K562 (cell line): Measurements from ENCODE around the gene RBBP8. TPM values are rescaled to one million over a fixed set of nuclear protein-coding genes. Genes with fewer than 3 reads are reported as not detected.

Source experiments
- DIDO1 ChIP-seq: fragments of 450-650 bp; IDR thresholded peaks from 2 replicates; pipeline ENCODE4 v1.6.1; 2016; ENCODE audit warnings: low read depth, missing biosample characterization, missing genetic modification characterization
- HNRNPK ChIP-seq: fragments of 200-400 bp; formaldehyde crosslinking; IDR thresholded peaks from one replicate; pipeline ENCODE4 v1.6.1; 2018; ENCODE audit warnings: mild to moderate bottlenecking, low read depth, low read length; ENCODE audit not compliant: poor library complexity, severe bottlenecking
- KAT8 ChIP-seq: fragments of 450-650 bp; IDR thresholded peaks from 2 replicates; pipeline ENCODE4 v1.6.1; 2016; ENCODE audit warnings: low read depth, mild to moderate bottlenecking
- NFIC ChIP-seq: fragments of 450-650 bp; IDR thresholded peaks from 2 replicates; pipeline ENCODE4 v1.6.1; 2017; ENCODE audit warnings: mild to moderate bottlenecking, inconsistent platforms
- PHF8 ChIP-seq: fragments of 200-600 bp; sonication (generic); IDR thresholded peaks from 2 replicates; pipeline ENCODE4 v1.6.1; 2012; ENCODE audit warnings: mixed run types, mild to moderate bottlenecking, inconsistent platforms, low read length, moderate library complexity, borderline replicate concordance
- SMARCC2 ChIP-seq: fragments of 450-650 bp; IDR thresholded peaks from 2 replicates; pipeline ENCODE4 v1.6.1; 2017; ENCODE audit warnings: antibody characterized with exemption, moderate library complexity, mild to moderate bottlenecking, low read depth
- TAF1 ChIP-seq: IDR thresholded peaks from 2 replicates; pipeline ENCODE4 v1.6.1; 2011; ENCODE audit warnings: mild to moderate bottlenecking, low read length, moderate library complexity; ENCODE audit not compliant: insufficient read depth, control insufficient read depth, severe bottlenecking; ENCODE audit errors: extremely low read depth
- TFAM ChIP-seq: fragments of 250-450 bp; sonication (Bioruptor Pico); conservative IDR thresholded peaks from 2 replicates; pipeline ENCODE4 v1.5.0; 2021; ENCODE audit warnings: mild to moderate bottlenecking, moderate library complexity
- ZNF212 ChIP-seq: fragments of 450-650 bp; formaldehyde crosslinking; IDR thresholded peaks from 2 replicates; pipeline ENCODE4 v1.4.0; 2020; ENCODE audit warnings: mild to moderate bottlenecking
- ZNF24 ChIP-seq: fragments of 450-650 bp; IDR thresholded peaks from 2 replicates; pipeline ENCODE4 v1.6.1; 2016
- ZNF280A ChIP-seq: fragments of 450-650 bp; IDR thresholded peaks from 2 replicates; pipeline ENCODE4 v1.6.1; 2018; ENCODE audit warnings: mild to moderate bottlenecking, low read depth; ENCODE audit not compliant: partially characterized antibody
- ZNF584 ChIP-seq: fragments of 200-800 bp; sonication (Bioruptor generic); IDR thresholded peaks from 2 replicates; pipeline ENCODE4 v1.6.1; 2016; ENCODE audit warnings: low read depth, mild to moderate bottlenecking, missing genetic modification characterization, missing compliant biosample characterization
- ZNF785 ChIP-seq: fragments of 250-450 bp; sonication (Bioruptor Pico); IDR thresholded peaks from 2 replicates; pipeline ENCODE4 v1.4.0; 2020; ENCODE audit warnings: mild to moderate bottlenecking
- polyA plus RNA-seq, 8 experiments: library from polyadenylated mRNA; depleted of rRNA in 4 of 8; stranded (reverse) in 5 of 8; unstranded in 3 of 8; fragments of >200 nt; fragmentation: Nextera tagmentation in 2 of 8; fragmentation: Illumina TruSeq in 1 of 8; extraction: Ambion mirVana in 2 of 8; extraction: Trizol in 1 of 8; gene quantifications; 2 replicates each; pipeline versions ENCODE4 v1.2.1 to v1.2.3, GENCODE V29; 2011 to 2014; ENCODE audit warnings: inconsistent platforms in 1 of 8, missing spikeins in 1 of 8
- total RNA-seq, 7 experiments: library from RNA; depleted of rRNA in 6 of 7; stranded (reverse); fragments of >200 nt in 6 of 7; fragmentation: Illumina TruSeq in 2 of 7; extraction: Trizol in 2 of 7; gene quantifications; 2 replicates each; pipeline versions ENCODE4 v1.2.1 to v1.2.3, GENCODE V29; 2011 to 2021; ENCODE audit warnings: low replicate concordance in 1 of 7
- TF ChIP-seq, protein P1 (sequence below): sonication (generic); formaldehyde crosslinking; IDR thresholded peaks from 2 replicates; pipeline ENCODE4 v1.8.1; 2023; ENCODE audit warnings: mild to moderate bottlenecking, missing genetic modification reagents
- TF ChIP-seq, protein P2 (sequence below): fragments of 250-450 bp; sonication (Bioruptor Pico); IDR thresholded peaks from 2 replicates; pipeline ENCODE4 v1.4.0; 2020
- TF ChIP-seq, protein P3 (sequence below), 2 experiments: IDR thresholded peaks; 2 replicates each; pipeline ENCODE4 v1.6.1; 2012; ENCODE audit warnings: improper control_type of control experiment in 2 of 2, low read depth in 2 of 2, low read length in 2 of 2, borderline replicate concordance in 1 of 2
- TF ChIP-seq, protein P4 (sequence below): fragments of 450-650 bp; IDR thresholded peaks from 2 replicates; pipeline ENCODE4 v1.6.1; 2018; ENCODE audit not compliant: partially characterized antibody

RBBP8 gene
- total and polyA plus RNA-seq, 9 of the 15 experiments (the other 6 are each of a cell fraction or from before 2014, with no cell fraction given), result 28.4 to 63.1 (median 48.9) TPM

- TF ChIP-seq ZNF212 (no peak), ZNF24 (no peak), SMARCC2 (no peak), PHF8 (peak; percentile 13; the same call in 1 of the 2 replicates), ZNF584 (CRISPR knock-in tag) (no peak), TFAM (CRISPR knock-in tag) (no peak), DIDO1 (tag) (no peak), ZNF785 (no peak), HNRNPK (no peak), KAT8 (no peak), ZNF280A (no peak), TAF1 (no peak), NFIC (no peak)
- TF ChIP-seq, protein P1, sequence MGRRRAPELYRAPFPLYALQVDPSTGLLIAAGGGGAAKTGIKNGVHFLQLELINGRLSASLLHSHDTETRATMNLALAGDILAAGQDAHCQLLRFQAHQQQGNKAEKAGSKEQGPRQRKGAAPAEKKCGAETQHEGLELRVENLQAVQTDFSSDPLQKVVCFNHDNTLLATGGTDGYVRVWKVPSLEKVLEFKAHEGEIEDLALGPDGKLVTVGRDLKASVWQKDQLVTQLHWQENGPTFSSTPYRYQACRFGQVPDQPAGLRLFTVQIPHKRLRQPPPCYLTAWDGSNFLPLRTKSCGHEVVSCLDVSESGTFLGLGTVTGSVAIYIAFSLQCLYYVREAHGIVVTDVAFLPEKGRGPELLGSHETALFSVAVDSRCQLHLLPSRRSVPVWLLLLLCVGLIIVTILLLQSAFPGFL, result no peak
- TF ChIP-seq, protein P2, sequence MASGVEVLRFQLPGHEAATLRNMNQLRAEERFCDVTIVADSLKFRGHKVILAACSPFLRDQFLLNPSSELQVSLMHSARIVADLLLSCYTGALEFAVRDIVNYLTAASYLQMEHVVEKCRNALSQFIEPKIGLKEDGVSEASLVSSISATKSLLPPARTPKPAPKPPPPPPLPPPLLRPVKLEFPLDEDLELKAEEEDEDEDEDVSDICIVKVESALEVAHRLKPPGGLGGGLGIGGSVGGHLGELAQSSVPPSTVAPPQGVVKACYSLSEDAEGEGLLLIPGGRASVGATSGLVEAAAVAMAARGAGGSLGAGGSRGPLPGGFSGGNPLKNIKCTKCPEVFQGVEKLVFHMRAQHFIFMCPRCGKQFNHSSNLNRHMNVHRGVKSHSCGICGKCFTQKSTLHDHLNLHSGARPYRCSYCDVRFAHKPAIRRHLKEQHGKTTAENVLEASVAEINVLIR, result peak; percentile 9; the same call in 1 of the 2 replicates
- TF ChIP-seq, protein P3, sequence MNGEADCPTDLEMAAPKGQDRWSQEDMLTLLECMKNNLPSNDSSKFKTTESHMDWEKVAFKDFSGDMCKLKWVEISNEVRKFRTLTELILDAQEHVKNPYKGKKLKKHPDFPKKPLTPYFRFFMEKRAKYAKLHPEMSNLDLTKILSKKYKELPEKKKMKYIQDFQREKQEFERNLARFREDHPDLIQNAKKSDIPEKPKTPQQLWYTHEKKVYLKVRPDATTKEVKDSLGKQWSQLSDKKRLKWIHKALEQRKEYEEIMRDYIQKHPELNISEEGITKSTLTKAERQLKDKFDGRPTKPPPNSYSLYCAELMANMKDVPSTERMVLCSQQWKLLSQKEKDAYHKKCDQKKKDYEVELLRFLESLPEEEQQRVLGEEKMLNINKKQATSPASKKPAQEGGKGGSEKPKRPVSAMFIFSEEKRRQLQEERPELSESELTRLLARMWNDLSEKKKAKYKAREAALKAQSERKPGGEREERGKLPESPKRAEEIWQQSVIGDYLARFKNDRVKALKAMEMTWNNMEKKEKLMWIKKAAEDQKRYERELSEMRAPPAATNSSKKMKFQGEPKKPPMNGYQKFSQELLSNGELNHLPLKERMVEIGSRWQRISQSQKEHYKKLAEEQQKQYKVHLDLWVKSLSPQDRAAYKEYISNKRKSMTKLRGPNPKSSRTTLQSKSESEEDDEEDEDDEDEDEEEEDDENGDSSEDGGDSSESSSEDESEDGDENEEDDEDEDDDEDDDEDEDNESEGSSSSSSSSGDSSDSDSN (IDR thresholded peaks at IDR 0.05; ENCODE audit: borderline replicate concordance in 1 of 2, low read depth in 2 of 2, low read length in 2 of 2), result no peak
- TF ChIP-seq, protein P4, sequence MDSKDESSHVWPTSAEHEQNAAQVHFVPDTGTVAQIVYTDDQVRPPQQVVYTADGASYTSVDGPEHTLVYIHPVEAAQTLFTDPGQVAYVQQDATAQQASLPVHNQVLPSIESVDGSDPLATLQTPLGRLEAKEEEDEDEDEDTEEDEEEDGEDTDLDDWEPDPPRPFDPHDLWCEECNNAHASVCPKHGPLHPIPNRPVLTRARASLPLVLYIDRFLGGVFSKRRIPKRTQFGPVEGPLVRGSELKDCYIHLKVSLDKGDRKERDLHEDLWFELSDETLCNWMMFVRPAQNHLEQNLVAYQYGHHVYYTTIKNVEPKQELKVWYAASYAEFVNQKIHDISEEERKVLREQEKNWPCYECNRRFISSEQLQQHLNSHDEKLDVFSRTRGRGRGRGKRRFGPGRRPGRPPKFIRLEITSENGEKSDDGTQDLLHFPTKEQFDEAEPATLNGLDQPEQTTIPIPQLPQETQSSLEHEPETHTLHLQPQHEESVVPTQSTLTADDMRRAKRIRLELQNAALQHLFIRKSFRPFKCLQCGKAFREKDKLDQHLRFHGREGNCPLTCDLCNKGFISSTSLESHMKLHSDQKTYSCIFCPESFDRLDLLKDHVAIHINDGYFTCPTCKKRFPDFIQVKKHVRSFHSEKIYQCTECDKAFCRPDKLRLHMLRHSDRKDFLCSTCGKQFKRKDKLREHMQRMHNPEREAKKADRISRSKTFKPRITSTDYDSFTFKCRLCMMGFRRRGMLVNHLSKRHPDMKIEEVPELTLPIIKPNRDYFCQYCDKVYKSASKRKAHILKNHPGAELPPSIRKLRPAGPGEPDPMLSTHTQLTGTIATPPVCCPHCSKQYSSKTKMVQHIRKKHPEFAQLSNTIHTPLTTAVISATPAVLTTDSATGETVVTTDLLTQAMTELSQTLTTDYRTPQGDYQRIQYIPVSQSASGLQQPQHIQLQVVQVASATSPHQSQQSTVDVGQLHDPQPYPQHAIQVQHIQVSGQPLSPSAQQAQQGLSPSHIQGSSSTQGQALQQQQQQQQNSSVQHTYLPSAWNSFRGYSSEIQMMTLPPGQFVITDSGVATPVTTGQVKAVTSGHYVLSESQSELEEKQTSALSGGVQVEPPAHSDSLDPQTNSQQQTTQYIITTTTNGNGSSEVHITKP, result no peak
Measured at GRCh38 chr18:22933966-22934423, 867 bp downstream of the RBBP8 start (continued).
